Right lobe of liver (tissue), 6 donors: ENCODE measurements around the gene TBC1D5. TPM values are rescaled to one million over a fixed set of nuclear protein-coding genes. Genes with fewer than 3 reads are reported as not detected.

ENCODE experiments used
- ATAC-seq, 4 donors: fragments of 200-7000 bp; cut with Tn5 transposase; one replicate each; pipeline ENCODE4 v1.9.1; 2020; ENCODE audit warnings: mild to moderate bottlenecking in 4 of 4, moderate library complexity in 4 of 4
- DNase-seq, 3 donors: peaks; one replicate each; pipeline ENCODE4 v3.0.0-alpha.2; 2020
- H3K27ac ChIP-seq, 3 donors: fragments of 200-600 bp; one replicate each; pipeline ENCODE4 v1.8.0; 2022
- H3K27me3 ChIP-seq, 2 donors: fragments of 200-600 bp; one replicate each; pipeline ENCODE4 v1.8.0; 2022
- H3K36me3 ChIP-seq, 4 donors: fragments of 200-600 bp; sonication (generic) in 1 of 4; one replicate each; pipeline versions ENCODE4 v1.5.1 to v1.8.0; 2017 to 2022; ENCODE audit warnings: control low read depth in 1 of 4
- H3K4me1 ChIP-seq, 4 donors: fragments of 200-600 bp; sonication (generic) in 1 of 4; one replicate each; pipeline versions ENCODE4 v1.5.1 to v1.8.0; 2017 to 2022; ENCODE audit warnings: control low read depth in 1 of 4
- H3K4me3 ChIP-seq, 3 donors: fragments of 200-600 bp; one replicate each; pipeline ENCODE4 v1.8.0; 2022
- H3K9me3 ChIP-seq, 4 donors: fragments of 200-600 bp; sonication (generic) in 1 of 4; one replicate each; pipeline versions ENCODE4 v1.5.1 to v1.8.0; 2017 to 2022; ENCODE audit warnings: control low read depth in 1 of 4
- POLR2A ChIP-seq: fragments of 450-650 bp; IDR thresholded peaks from one replicate; pipeline ENCODE4 v1.6.1; 2017; ENCODE audit warnings: antibody characterized with exemption, mild to moderate bottlenecking
- WGBS: methylation state at CpG from one replicate; pipeline ENCODE4 v1.1.6; 2018; ENCODE audit warnings: low coverage, low lambda C conversion rate; ENCODE audit not compliant: insufficient coverage; ENCODE audit errors: missing lambda C conversion rate; 5-methylcytosine and 5-hydroxymethylcytosine counted together
- intact Hi-C, 2 donors: fragments of 100-400 bp; cut with DNase I; formaldehyde crosslinking; loops; one replicate each; pipeline versions ENCODE4 v1.11.2 to v1.14.1; 2022
- total RNA-seq, 6 experiments: library from RNA; depleted of rRNA in 2 of 6; stranded (reverse); fragments of >200 nt in 2 of 6; fragmentation: NEBNext Ultra II Directional in 3 of 6; extraction: Animal tissue kit (Norgen Biotek cat#: 25700) in 3 of 6; gene quantifications; one replicate each; pipeline versions ENCODE4 v1.1.0 to v1.2.4, GENCODE V29; 2016 to 2023
- TF ChIP-seq, protein P1 (sequence below), 4 donors: fragments of 200-600 bp in 3 of 4; fragments of 450-650 bp in 1 of 4; IDR thresholded peaks; one replicate each; pipeline versions ENCODE4 v1.5.1 to v1.8.0; 2016 to 2022; ENCODE audit warnings: antibody characterized with exemption in 4 of 4, mild to moderate bottlenecking in 2 of 4
- donor health status: DM: no; HTN: yes; CAD: no.
- donor health status: DM: no; HTN: no; CAD: no.
- donor health status: DM: no; HTN: no; CAD: no.
- donor health status: DM: no; HTN: yes; CAD: no.
- donor health status: DM: no; HTN: yes; CAD: no.

TBC1D5 gene
- total RNA-seq, 6 experiments from 2014 or later: 21.5 to 33.4 (median 27.7) TPM

DNA sequence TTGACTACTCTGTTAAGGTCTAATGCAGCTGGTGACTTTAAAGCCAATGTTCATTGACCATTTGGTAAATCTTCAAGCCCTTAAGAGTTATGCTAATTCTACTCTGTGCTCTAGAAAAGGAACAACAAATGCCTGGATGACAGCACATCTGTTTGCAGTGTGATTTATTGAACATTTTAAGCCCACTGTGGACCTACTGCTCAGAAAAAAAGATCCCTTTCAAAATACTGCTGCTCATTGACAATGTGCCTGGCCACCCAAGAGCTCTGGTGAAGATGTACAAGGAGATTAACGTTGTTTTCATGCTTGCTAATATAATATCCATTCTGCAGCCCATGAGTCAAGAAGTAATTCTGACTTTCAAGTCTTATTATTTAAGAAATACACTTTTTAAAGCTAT is 110.8 kb downstream of the TBC1D5 start:
- H3K4me3 ChIP-seq: no peak overlapping the region
- TF ChIP-seq, protein P1, sequence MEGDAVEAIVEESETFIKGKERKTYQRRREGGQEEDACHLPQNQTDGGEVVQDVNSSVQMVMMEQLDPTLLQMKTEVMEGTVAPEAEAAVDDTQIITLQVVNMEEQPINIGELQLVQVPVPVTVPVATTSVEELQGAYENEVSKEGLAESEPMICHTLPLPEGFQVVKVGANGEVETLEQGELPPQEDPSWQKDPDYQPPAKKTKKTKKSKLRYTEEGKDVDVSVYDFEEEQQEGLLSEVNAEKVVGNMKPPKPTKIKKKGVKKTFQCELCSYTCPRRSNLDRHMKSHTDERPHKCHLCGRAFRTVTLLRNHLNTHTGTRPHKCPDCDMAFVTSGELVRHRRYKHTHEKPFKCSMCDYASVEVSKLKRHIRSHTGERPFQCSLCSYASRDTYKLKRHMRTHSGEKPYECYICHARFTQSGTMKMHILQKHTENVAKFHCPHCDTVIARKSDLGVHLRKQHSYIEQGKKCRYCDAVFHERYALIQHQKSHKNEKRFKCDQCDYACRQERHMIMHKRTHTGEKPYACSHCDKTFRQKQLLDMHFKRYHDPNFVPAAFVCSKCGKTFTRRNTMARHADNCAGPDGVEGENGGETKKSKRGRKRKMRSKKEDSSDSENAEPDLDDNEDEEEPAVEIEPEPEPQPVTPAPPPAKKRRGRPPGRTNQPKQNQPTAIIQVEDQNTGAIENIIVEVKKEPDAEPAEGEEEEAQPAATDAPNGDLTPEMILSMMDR (IDR thresholded peaks at IDR 0.05): no peak
- no peak for TF ChIP-seq POLR2A
- no peaks in the 10 kb centered on the region for H3K27me3 ChIP-seq
- no peak overlapping the region for H3K27ac ChIP-seq
- H3K4me1 ChIP-seq: no peaks in the 10 kb centered on the region
- DNase-seq (no peak), ATAC-seq (no peak)
- WGBS: 73% methylated on average over 1 of the region's 1 CpG
- H3K9me3 ChIP-seq: peaks cover 0 to 2% (median 0%) of the 10 kb centered on the region in 4 donors
- intact Hi-C loops: no loop called here
- H3K36me3 ChIP-seq: no peaks in the 10 kb centered on the region

DNA sequence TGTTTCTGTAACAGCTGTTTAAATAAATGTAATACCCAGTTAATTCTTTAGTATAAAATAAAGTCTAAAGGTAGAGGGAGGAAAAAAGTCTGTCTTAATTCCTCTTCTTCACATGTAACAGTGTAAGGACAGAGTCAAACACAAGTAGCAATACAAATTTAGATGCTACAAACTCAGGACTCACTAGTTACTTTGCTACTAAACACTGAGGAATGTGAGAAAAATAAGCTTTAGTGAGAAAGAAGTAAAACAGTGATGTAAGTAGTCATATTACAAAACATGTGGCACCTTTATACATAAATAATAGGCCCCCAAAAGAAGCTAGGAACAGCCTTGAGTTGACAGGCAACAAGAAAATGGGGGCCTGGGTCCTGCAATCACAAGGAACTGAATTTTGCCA is 113.0 kb downstream of the TBC1D5 start:
- no peaks in the 10 kb centered on the region for H3K27me3 ChIP-seq
- intact Hi-C loops: no loop called here
- no peaks in the 10 kb centered on the region for H3K9me3 ChIP-seq
- TF ChIP-seq, protein P1 (IDR thresholded peaks at IDR 0.05): no peak
- DNase-seq (no peak), ATAC-seq (no peak)
- H3K4me3 ChIP-seq: no peak overlapping the region
- H3K36me3 ChIP-seq: no peaks in the 10 kb centered on the region
- H3K27ac ChIP-seq: no peak overlapping the region
- H3K4me1 ChIP-seq: no peaks in the 10 kb centered on the region

DNA sequence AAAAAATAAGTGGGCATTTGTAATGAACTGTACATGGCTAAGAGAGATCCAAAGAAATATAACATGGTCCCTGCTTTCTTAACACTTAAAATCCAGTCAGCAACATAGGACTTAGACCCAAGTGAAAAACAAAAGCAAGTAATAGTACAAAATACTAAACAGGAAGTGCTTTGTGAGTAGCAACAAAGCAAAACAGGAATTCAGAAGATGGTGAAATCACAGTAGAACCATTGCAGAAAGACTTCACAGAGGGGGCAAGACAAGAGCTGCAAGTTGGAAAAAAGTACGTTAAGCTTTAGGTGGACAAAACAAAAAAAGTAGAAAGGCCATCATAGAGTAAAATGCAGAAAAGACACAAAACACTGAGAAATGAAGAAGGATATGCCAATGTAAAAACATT is 116.0 kb downstream of the TBC1D5 start:
- H3K4me3 ChIP-seq: no peak overlapping the region
- intact Hi-C loops: no loop called here
- no peaks in the 10 kb centered on the region for H3K27me3 ChIP-seq
- ATAC-seq: peak in 1 of 4 donors; percentile 50
- DNase-seq: no peak
- no peak overlapping the region for H3K27ac ChIP-seq
- no peaks in the 10 kb centered on the region for H3K9me3 ChIP-seq
- peaks cover 0 to 5% (median 0%) of the 10 kb centered on the region in 4 donors for H3K36me3 ChIP-seq
- no peak for TF ChIP-seq POLR2A
- TF ChIP-seq, protein P1 (IDR thresholded peaks at IDR 0.05): no peak
- 82% methylated on average over 1 of the region's 1 CpG for WGBS
- no peaks in the 10 kb centered on the region for H3K4me1 ChIP-seq

DNA sequence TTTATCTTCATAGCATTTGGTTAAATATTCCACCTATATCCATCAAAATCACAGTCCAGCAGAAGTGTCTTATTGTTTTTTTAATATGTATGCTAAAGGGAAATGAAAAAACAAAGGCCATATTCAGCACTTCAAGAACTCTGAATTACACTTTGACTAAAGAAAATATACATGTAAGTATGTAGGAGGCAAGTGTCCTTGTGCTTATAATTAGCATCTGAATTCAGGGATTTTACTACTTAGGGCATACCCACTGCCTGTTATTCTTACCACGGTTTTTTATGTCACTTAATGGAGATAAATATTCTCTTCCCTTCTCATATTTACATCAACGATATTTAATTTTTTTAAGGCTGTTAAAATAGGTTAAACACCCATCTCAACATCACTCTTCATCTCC is 117.3 kb downstream of the TBC1D5 start:
- H3K4me3 ChIP-seq: no peak overlapping the region
- peaks cover 0 to 5% (median 0%) of the 10 kb centered on the region in 4 donors for H3K36me3 ChIP-seq
- 65% methylated on average over 2 of the region's 2 CpGs for WGBS
- H3K27ac ChIP-seq: no peak overlapping the region
- H3K9me3 ChIP-seq: no peaks in the 10 kb centered on the region
- H3K27me3 ChIP-seq: no peaks in the 10 kb centered on the region
- no peaks in the 10 kb centered on the region for H3K4me1 ChIP-seq
- ATAC-seq (no peak), DNase-seq (no peak)
- no peak for TF ChIP-seq POLR2A
- TF ChIP-seq, protein P1 (IDR thresholded peaks at IDR 0.05): no peak
- intact Hi-C loops: no loop called here

DNA sequence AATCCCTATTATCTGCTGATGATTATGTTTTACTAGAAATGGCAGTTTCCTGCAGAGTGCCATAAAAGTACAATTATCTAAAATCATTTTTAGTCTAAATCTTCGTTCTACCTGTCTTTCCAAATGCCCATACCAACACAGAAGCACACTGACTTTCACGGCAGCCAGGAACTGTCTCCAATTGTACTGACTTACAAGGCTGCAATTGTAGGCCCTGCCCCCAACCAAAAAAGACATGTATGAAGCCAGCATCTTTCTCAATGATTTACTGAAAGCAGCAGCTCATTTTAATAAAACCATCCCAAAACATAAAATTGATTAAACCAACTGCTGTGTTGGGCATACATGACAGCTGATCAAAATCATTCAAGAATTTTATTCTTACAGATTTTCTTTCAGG is 119.0 kb downstream of the TBC1D5 start:
- Histone ChIP-seq H3K4me1 (no peaks in the 10 kb centered on the region), H3K27ac (no peak overlapping the region), H3K9me3 (no peaks in the 10 kb centered on the region), H3K36me3 (peaks cover 0 to 5% (median 0%) of the 10 kb centered on the region in 4 donors), H3K4me3 (no peak overlapping the region), H3K27me3 (no peaks in the 10 kb centered on the region)
- no peak for ATAC-seq
- 100% methylated on average over 2 of the region's 2 CpGs for WGBS
- no peak for TF ChIP-seq POLR2A
- TF ChIP-seq, protein P1 (IDR thresholded peaks at IDR 0.05): no peak
- DNase-seq: no peak
- intact Hi-C loops: no loop called here
